Lung (tissue), 12 donors: ENCODE measurements around the gene GAS6. TPM values are rescaled to one million over a fixed set of nuclear protein-coding genes. Genes with fewer than 3 reads are reported as not detected.

Experiments
- ATAC-seq: fragments of 200-7000 bp; cut with Tn5 transposase; one replicate; pipeline ENCODE4 v1.9.1; 2020; ENCODE audit warnings: moderate number of reproducible peaks; ENCODE audit not compliant: insufficient read depth, low FRiP score
- DNase-seq, 3 donors: peaks; one replicate each; pipeline ENCODE4 v3.0.0-alpha.2; 2013 to 2017
- H3K27ac ChIP-seq, 2 donors: one replicate each; pipeline ENCODE4 v1.5.1; 2013; ENCODE audit warnings: mild to moderate bottlenecking in 2 of 2, moderate library complexity in 2 of 2, control low read depth in 1 of 2, inconsistent platforms in 1 of 2, low read depth in 1 of 2, low read length in 1 of 2
- H3K27me3 ChIP-seq, 3 donors: one replicate each; pipeline ENCODE4 v1.5.1; 2013; ENCODE audit warnings: low read length in 2 of 3; ENCODE audit not compliant: control insufficient read depth in 3 of 3, insufficient read depth in 3 of 3
- H3K36me3 ChIP-seq, 4 donors: one replicate each; pipeline ENCODE4 v1.5.1; 2013; ENCODE audit warnings: low read length in 4 of 4, mild to moderate bottlenecking in 1 of 4, moderate library complexity in 1 of 4; ENCODE audit not compliant: control insufficient read depth in 4 of 4, insufficient read depth in 4 of 4
- H3K4me1 ChIP-seq, 5 donors: one replicate each; pipeline ENCODE4 v1.5.1; 2013; ENCODE audit warnings: low read length in 5 of 5, mild to moderate bottlenecking in 2 of 5, moderate library complexity in 1 of 5; ENCODE audit not compliant: control insufficient read depth in 5 of 5, insufficient read depth in 5 of 5
- H3K4me3 ChIP-seq: one replicate; pipeline ENCODE4 v1.5.1; 2013; ENCODE audit warnings: mild to moderate bottlenecking, control low read depth, moderate library complexity
- H3K9ac ChIP-seq, 2 donors: one replicate each; pipeline ENCODE4 v1.5.1; 2013; ENCODE audit warnings: low read length in 2 of 2, control low read depth in 1 of 2; ENCODE audit not compliant: insufficient read depth in 1 of 2
- H3K9me3 ChIP-seq, 4 donors: one replicate each; pipeline ENCODE4 v1.5.1; 2013; ENCODE audit warnings: low read length in 3 of 4, mild to moderate bottlenecking in 1 of 4, moderate library complexity in 1 of 4; ENCODE audit not compliant: control insufficient read depth in 4 of 4, insufficient read depth in 3 of 4
- WGBS, 2 donors: extraction: QIAGEN DNeasy Blood & Tissue Kit; methylation state at CpG; one replicate each; pipeline ENCODE4 v1.1.7; 2013; 5-methylcytosine and 5-hydroxymethylcytosine counted together
- polyA plus RNA-seq, 2 donors: library from polyadenylated mRNA; stranded (reverse); fragments of 200-250 nt; gene quantifications; one replicate each; pipeline ENCODE4 v1.2.1, GENCODE V29; 2013
- total RNA-seq, 2 donors: library from RNA; depleted of rRNA in 1 of 2; stranded (reverse); fragments of >200 nt in 1 of 2; gene quantifications; one replicate each; pipeline ENCODE4 v1.2.1, GENCODE V29; 2014 to 2021
- TF ChIP-seq, protein P1 (sequence below): IDR thresholded peaks from 2 replicates; pipeline ENCODE4 v1.5.1; 2012; ENCODE audit warnings: mild to moderate bottlenecking; ENCODE audit errors: control extremely low read depth, extremely low read depth
- donor health status: control.
- donor health status: control.
- donor health status: Bipolar disorder and iron deficiency.
- donor health status: healthy.
- donor health status: DM: yes; HTN: yes; CAD: no.

The GAS6 gene
- total and polyA plus RNA-seq, 4 donors: 61.8 to 107 (median 76.1) TPM

GRCh38 chr13:113859311-113860050, 4.4 kb downstream of the GAS6 start:
- DNase-seq (no peak), ATAC-seq (no peak)
- Histone ChIP-seq H3K27me3 (peaks cover 0 to 7% (median 3%) of the 10 kb centered on the region in 3 donors), H3K4me3 (no peak overlapping the region), H3K9ac (no peak overlapping the region), H3K4me1 (peaks cover 2 to 21% (median 14%) of the 10 kb centered on the region in 5 donors), H3K36me3 (peaks cover 0 to 7% (median 0%) of the 10 kb centered on the region in 4 donors), H3K27ac (no peak overlapping the region), H3K9me3 (peaks cover 0 to 2% (median 0%) of the 10 kb centered on the region in 4 donors)
- TF ChIP-seq, protein P1, sequence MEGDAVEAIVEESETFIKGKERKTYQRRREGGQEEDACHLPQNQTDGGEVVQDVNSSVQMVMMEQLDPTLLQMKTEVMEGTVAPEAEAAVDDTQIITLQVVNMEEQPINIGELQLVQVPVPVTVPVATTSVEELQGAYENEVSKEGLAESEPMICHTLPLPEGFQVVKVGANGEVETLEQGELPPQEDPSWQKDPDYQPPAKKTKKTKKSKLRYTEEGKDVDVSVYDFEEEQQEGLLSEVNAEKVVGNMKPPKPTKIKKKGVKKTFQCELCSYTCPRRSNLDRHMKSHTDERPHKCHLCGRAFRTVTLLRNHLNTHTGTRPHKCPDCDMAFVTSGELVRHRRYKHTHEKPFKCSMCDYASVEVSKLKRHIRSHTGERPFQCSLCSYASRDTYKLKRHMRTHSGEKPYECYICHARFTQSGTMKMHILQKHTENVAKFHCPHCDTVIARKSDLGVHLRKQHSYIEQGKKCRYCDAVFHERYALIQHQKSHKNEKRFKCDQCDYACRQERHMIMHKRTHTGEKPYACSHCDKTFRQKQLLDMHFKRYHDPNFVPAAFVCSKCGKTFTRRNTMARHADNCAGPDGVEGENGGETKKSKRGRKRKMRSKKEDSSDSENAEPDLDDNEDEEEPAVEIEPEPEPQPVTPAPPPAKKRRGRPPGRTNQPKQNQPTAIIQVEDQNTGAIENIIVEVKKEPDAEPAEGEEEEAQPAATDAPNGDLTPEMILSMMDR: no peak
- WGBS, 2 donors: 91 to 95% methylated on average over 4 of the region's 4 CpGs

GRCh38 chr13:113857531-113858195, 6.2 kb downstream of the GAS6 start:
- Histone ChIP-seq H3K27ac (no peak overlapping the region), H3K4me1 (peaks cover 0 to 28% (median 17%) of the 10 kb centered on the region in 5 donors), H3K36me3 (peaks cover 0 to 7% (median 0%) of the 10 kb centered on the region in 4 donors), H3K4me3 (no peak overlapping the region), H3K9me3 (peaks cover 0 to 2% (median 0%) of the 10 kb centered on the region in 4 donors), H3K27me3 (no peaks in the 10 kb centered on the region), H3K9ac (no peak overlapping the region)
- ATAC-seq (no peak), DNase-seq (no peak)
- 89 to 91% methylated on average over 18 to 20 of the region's 20 CpGs for WGBS, 2 donors
- TF ChIP-seq, protein P1: no peak

GRCh38 chr13:113856716-113857065, 7.2 kb downstream of the GAS6 start:
- ATAC-seq (no peak), DNase-seq (no peak)
- TF ChIP-seq, protein P1: no peak
- no peaks in the 10 kb centered on the region for H3K27me3 ChIP-seq
- 50 to 66% methylated on average over 9 of the region's 9 CpGs for WGBS, 2 donors
- H3K9ac ChIP-seq: no peak overlapping the region
- no peak overlapping the region for H3K4me3 ChIP-seq
- peaks cover 0 to 7% (median 0%) of the 10 kb centered on the region in 4 donors for H3K36me3 ChIP-seq
- H3K27ac ChIP-seq: no peak overlapping the region
- H3K9me3 ChIP-seq: peaks cover 0 to 2% (median 0%) of the 10 kb centered on the region in 4 donors
- peaks cover 0 to 25% (median 17%) of the 10 kb centered on the region in 5 donors for H3K4me1 ChIP-seq
